ENCODE measurements around the gene UBE2D1. TPM values are rescaled to one million over a fixed set of nuclear protein-coding genes. Genes with fewer than 3 reads are reported as not detected.

Gene UBE2D1
- total and polyA plus RNA-seq, 2 donors (not counting 1 experiment from before 2014, with no cell fraction given) = 12.1 to 21.4 TPM

GRCh38 chr10:58347967-58348366 is 13.2 kb downstream of the UBE2D1 start:
- Histone ChIP-seq H3K79me2 (ENCODE audit: control insufficient read depth, insufficient read depth, low read length) (peaks cover 2% of the 10 kb centered on the region), H3K27ac (ENCODE audit: insufficient read depth, low read length) (no peak overlapping the region), H3K4me3 (replicated peaks in 1 of 4; ENCODE audit: control extremely low read depth in 1 of 4, insufficient read depth in 1 of 4, low read depth in 3 of 4, low read length in 4 of 4) (no peak overlapping the region), H3K36me3 (ENCODE audit: control insufficient read depth, insufficient read depth, low read length) (no peaks in the 10 kb centered on the region), H2AFZ (ENCODE audit: low read length) (no peak overlapping the region), H3K27me3 (ENCODE audit: control insufficient read depth, insufficient read depth, low read length) (no peaks in the 10 kb centered on the region), H3K4me2 (ENCODE audit: extremely low read depth, insufficient read depth, low read length) (no peak overlapping the region), H4K20me1 (ENCODE audit: control insufficient read depth, extremely low read depth, insufficient read depth, low read length) (no peaks in the 10 kb centered on the region), H3K9ac (ENCODE audit: insufficient read depth, low read length) (no peak overlapping the region), H3K4me1 (ENCODE audit: control insufficient read depth, extremely low read depth, insufficient read depth, low read length) (no peaks in the 10 kb centered on the region), H3K9me3 (ENCODE audit: control insufficient read depth, insufficient read depth, low read depth, low read length) (no peaks in the 10 kb centered on the region)
- DNase-seq (ENCODE audit: low read depth in 2 of 2) = no peak
- TF ChIP-seq EZH2 (IDR thresholded peaks at IDR 0.05; ENCODE audit: low read length, missing control alignments) (no peak), CTCF (conservative IDR thresholded peaks at IDR 0.05 in 1 of 2, IDR thresholded peaks at IDR 0.05 in 1 of 2; ENCODE audit: low read depth in 1 of 2, low read length in 2 of 2) (no peak)

- Histone ChIP-seq H3K4me2 (ENCODE audit: extremely low read depth, insufficient read depth, low read length) (no peak overlapping the region), H3K79me2 (ENCODE audit: control insufficient read depth, insufficient read depth, low read length) (peaks cover 2% of the 10 kb centered on the region), H3K9ac (ENCODE audit: insufficient read depth, low read length) (no peak overlapping the region), H3K4me1 (ENCODE audit: control insufficient read depth, extremely low read depth, insufficient read depth, low read length) (no peaks in the 10 kb centered on the region), H3K9me3 (ENCODE audit: control insufficient read depth, insufficient read depth, low read depth, low read length) (no peaks in the 10 kb centered on the region), H4K20me1 (ENCODE audit: control insufficient read depth, extremely low read depth, insufficient read depth, low read length) (no peaks in the 10 kb centered on the region), H2AFZ (ENCODE audit: low read length) (no peak overlapping the region), H3K4me3 (replicated peaks in 1 of 4; ENCODE audit: control extremely low read depth in 1 of 4, insufficient read depth in 1 of 4, low read depth in 3 of 4, low read length in 4 of 4) (no peak overlapping the region), H3K27me3 (ENCODE audit: control insufficient read depth, insufficient read depth, low read length) (no peaks in the 10 kb centered on the region), H3K27ac (ENCODE audit: insufficient read depth, low read length) (no peak overlapping the region), H3K36me3 (ENCODE audit: control insufficient read depth, insufficient read depth, low read length) (no peaks in the 10 kb centered on the region)
- TF ChIP-seq CTCF (conservative IDR thresholded peaks at IDR 0.05 in 1 of 2, IDR thresholded peaks at IDR 0.05 in 1 of 2; ENCODE audit: low read depth in 1 of 2, low read length in 2 of 2) (no peak), EZH2 (IDR thresholded peaks at IDR 0.05; ENCODE audit: low read length, missing control alignments) (no peak)
- DNase-seq (ENCODE audit: low read depth in 2 of 2) = no peak
Measured at GRCh38 chr10:58348571-58349033, 13.8 kb downstream of the UBE2D1 start.

- H3K4me2 ChIP-seq (ENCODE audit: extremely low read depth, insufficient read depth, low read length) = no peak overlapping the region
- DNase-seq (ENCODE audit: low read depth in 2 of 2) = no peak
- no peaks in the 10 kb centered on the region for H3K27me3 ChIP-seq (ENCODE audit: control insufficient read depth, insufficient read depth, low read length)
- H3K36me3 ChIP-seq (ENCODE audit: control insufficient read depth, insufficient read depth, low read length) = no peaks in the 10 kb centered on the region
- no peak overlapping the region for H3K4me3 ChIP-seq (replicated peaks in 1 of 4; ENCODE audit: control extremely low read depth in 1 of 4, insufficient read depth in 1 of 4, low read depth in 3 of 4, low read length in 4 of 4)
- no peak overlapping the region for H3K9ac ChIP-seq (ENCODE audit: insufficient read depth, low read length)
- no peak overlapping the region for H3K27ac ChIP-seq (ENCODE audit: insufficient read depth, low read length)
- H4K20me1 ChIP-seq (ENCODE audit: control insufficient read depth, extremely low read depth, insufficient read depth, low read length) = no peaks in the 10 kb centered on the region
- no peak for TF ChIP-seq EZH2 (IDR thresholded peaks at IDR 0.05; ENCODE audit: low read length, missing control alignments)
- TF ChIP-seq CTCF (conservative IDR thresholded peaks at IDR 0.05 in 1 of 2, IDR thresholded peaks at IDR 0.05 in 1 of 2; ENCODE audit: low read depth in 1 of 2, low read length in 2 of 2) = no peak
- no peak overlapping the region for H2AFZ ChIP-seq (ENCODE audit: low read length)
- H3K9me3 ChIP-seq (ENCODE audit: control insufficient read depth, insufficient read depth, low read depth, low read length) = no peaks in the 10 kb centered on the region
- H3K79me2 ChIP-seq (ENCODE audit: control insufficient read depth, insufficient read depth, low read length) = peaks cover 2% of the 10 kb centered on the region
- no peaks in the 10 kb centered on the region for H3K4me1 ChIP-seq (ENCODE audit: control insufficient read depth, extremely low read depth, insufficient read depth, low read length)
Measured at GRCh38 chr10:58350023-58350422, 15.2 kb downstream of the UBE2D1 start.

Data from fibroblast of lung (primary cell).